Measurements from ENCODE around the gene RAI1.

The RAI1 gene

GRCh38 chr17:17701658-17702057 lies 20.4 kb downstream of the RAI1 start:
- DNase-seq = no peak

- no peak for DNase-seq
These were observed 21.3 kb downstream of the RAI1 start for GRCh38 chr17:17702449-17703139.

GRCh38 chr17:17703140-17703919 lies 22.1 kb downstream of the RAI1 start:
- no peak for DNase-seq

GRCh38 chr17:17704931-17705330 lies 23.7 kb downstream of the RAI1 start:
- DNase-seq = no peak

- DNase-seq = no peak
These were observed 25.1 kb downstream of the RAI1 start for GRCh38 chr17:17706140-17707060.

GRCh38 chr17:17708295-17708694 lies 27.0 kb downstream of the RAI1 start:
- DNase-seq = no peak

GRCh38 chr17:17708816-17709215 lies 27.6 kb downstream of the RAI1 start:
- no peak for DNase-seq

- DNase-seq = no peak
These were observed 28.6 kb downstream of the RAI1 start for GRCh38 chr17:17709815-17710321.

- no peak for DNase-seq
These were observed 29.1 kb downstream of the RAI1 start for GRCh38 chr17:17710355-17710727.

- no peak for DNase-seq
These were observed 29.7 kb downstream of the RAI1 start for GRCh38 chr17:17710728-17711541.

GRCh38 chr17:17711641-17712162 lies 30.4 kb downstream of the RAI1 start:
- no peak for DNase-seq

GRCh38 chr17:17712268-17712924 lies 31.1 kb downstream of the RAI1 start:
- DNase-seq = no peak

GRCh38 chr17:17713839-17714238 lies 32.6 kb downstream of the RAI1 start:
- no peak for DNase-seq

GRCh38 chr17:17714261-17714866 lies 33.1 kb downstream of the RAI1 start:
- no peak for DNase-seq

GRCh38 chr17:17714879-17715278 lies 33.6 kb downstream of the RAI1 start:
- no peak for DNase-seq

- DNase-seq = no peak
These were observed 35.7 kb downstream of the RAI1 start for GRCh38 chr17:17716837-17717523.

- no peak for DNase-seq
These were observed 37.0 kb downstream of the RAI1 start for GRCh38 chr17:17718251-17718650.

GRCh38 chr17:17719199-17719940 lies 38.1 kb downstream of the RAI1 start:
- no peak for DNase-seq

- no peak for DNase-seq
These were observed 38.8 kb downstream of the RAI1 start for GRCh38 chr17:17719966-17720543.

Data from NCI-H1436 treated with DMSO at 0.1 percent for 48 hours (cell line).